ENCODE results near the gene MAN1C1.

The MAN1C1 gene

GRCh38 chr1:25610822-25611630 lies 5.6 kb upstream of the MAN1C1 start:
- Histone ChIP-seq H3K4me2 (ENCODE audit: insufficient read depth, low read length, poor library complexity, severe bottlenecking) (no peak overlapping the region), H4K91ac (ENCODE audit: low read depth, low read length, poor library complexity) (no peak overlapping the region)
- WGBS, 2 donors (ENCODE audit: extremely low coverage in 2 of 2, insufficient read length in 2 of 2, insufficient replicate concordance in 1 of 2) = no CpG with 5 or more reads among the region's 8 CpGs

GRCh38 chr1:25611843-25612242 lies 4.7 kb upstream of the MAN1C1 start:
- no peak overlapping the region for H3K4me3 ChIP-seq (ENCODE audit: low read length in 2 of 2)
- no peak overlapping the region for H3K9ac ChIP-seq (ENCODE audit: low read depth, low read length, poor library complexity)
- no peaks in the 10 kb centered on the region for H3K79me1 ChIP-seq (ENCODE audit: low read depth, low read length)
- H3K27ac ChIP-seq (replicated peaks; ENCODE audit: low read length) = no peak overlapping the region
- H2BK120ac ChIP-seq (ENCODE audit: low read depth, low read length) = no peak overlapping the region
- H3K23ac ChIP-seq (ENCODE audit: low read depth, low read length, poor library complexity) = no peak overlapping the region
- H2BK5ac ChIP-seq (ENCODE audit: low read length) = no peak overlapping the region
- H4K8ac ChIP-seq (ENCODE audit: low read depth, low read length) = no peak overlapping the region
- no peak overlapping the region for H2BK12ac ChIP-seq (ENCODE audit: low read length)
- no peaks in the 10 kb centered on the region for H3K9me3 ChIP-seq (replicated peaks in 1 of 2; ENCODE audit: control insufficient read depth in 2 of 2, insufficient read depth in 1 of 2, low read depth in 1 of 2, low read length in 2 of 2)
- no peak overlapping the region for H3K4me2 ChIP-seq (ENCODE audit: insufficient read depth, low read length, poor library complexity, severe bottlenecking)
- no peak overlapping the region for H3K14ac ChIP-seq (ENCODE audit: low read length)
- peaks cover 0 to 27% (median 11%) of the 10 kb centered on the region in 3 experiments for H3K27me3 ChIP-seq (ENCODE audit: control insufficient read depth in 3 of 3, insufficient read depth in 3 of 3, low read depth in 1 of 3, low read length in 3 of 3)
- no peak overlapping the region for H2BK15ac ChIP-seq (ENCODE audit: low read length)
- 100% methylated on average over 1 of the region's 1 CpG; no CpG with 5 or more reads in 1 of the 2 donors for WGBS, 2 donors (ENCODE audit: extremely low coverage in 2 of 2, insufficient read length in 2 of 2, insufficient replicate concordance in 1 of 2)
- no peak overlapping the region for H3K18ac ChIP-seq (ENCODE audit: low read length)
- peaks cover 4 to 12% of the 10 kb centered on the region in 2 donors for H3K4me1 ChIP-seq (ENCODE audit: control insufficient read depth in 2 of 2, insufficient read depth in 1 of 2, low read depth in 1 of 2, low read length in 2 of 2)
- no peak overlapping the region for H2AK5ac ChIP-seq (ENCODE audit: low read depth, low read length)
- H2AFZ ChIP-seq (ENCODE audit: low read length) = no peak overlapping the region
- no peak overlapping the region for H4K91ac ChIP-seq (ENCODE audit: low read depth, low read length, poor library complexity)
- H3K4ac ChIP-seq (ENCODE audit: low read length) = no peak overlapping the region
- DNase-seq (ENCODE audit: low spot score) = no peak
- no peaks in the 10 kb centered on the region for H3K36me3 ChIP-seq (replicated peaks in 1 of 2; ENCODE audit: control insufficient read depth in 2 of 2, insufficient read depth in 2 of 2, low read length in 2 of 2)

More at GRCh38 chr1:25610822-25611630, 5.6 kb upstream of the MAN1C1 start:
- Histone ChIP-seq H2BK5ac (ENCODE audit: low read length) (no peak overlapping the region), H2AK5ac (ENCODE audit: low read depth, low read length) (no peak overlapping the region), H3K27me3 (ENCODE audit: control insufficient read depth in 3 of 3, insufficient read depth in 3 of 3, low read depth in 1 of 3, low read length in 3 of 3) (peaks cover 0 to 27% (median 13%) of the 10 kb centered on the region in 3 experiments), H2BK15ac (ENCODE audit: low read length) (no peak overlapping the region), H3K23ac (ENCODE audit: low read depth, low read length, poor library complexity) (no peak overlapping the region), H4K8ac (ENCODE audit: low read depth, low read length) (no peak overlapping the region), H3K9ac (ENCODE audit: low read depth, low read length, poor library complexity) (no peak overlapping the region), H3K14ac (ENCODE audit: low read length) (no peak overlapping the region), H2BK12ac (ENCODE audit: low read length) (no peak overlapping the region), H3K18ac (ENCODE audit: low read length) (no peak overlapping the region), H3K4me1 (ENCODE audit: control insufficient read depth in 2 of 2, insufficient read depth in 1 of 2, low read depth in 1 of 2, low read length in 2 of 2) (peaks cover 4 to 12% of the 10 kb centered on the region in 2 donors), H3K9me3 (replicated peaks in 1 of 2; ENCODE audit: control insufficient read depth in 2 of 2, insufficient read depth in 1 of 2, low read depth in 1 of 2, low read length in 2 of 2) (no peaks in the 10 kb centered on the region), H3K4ac (ENCODE audit: low read length) (no peak overlapping the region), H2AFZ (ENCODE audit: low read length) (no peak overlapping the region), H3K79me1 (ENCODE audit: low read depth, low read length) (no peaks in the 10 kb centered on the region), H3K36me3 (replicated peaks in 1 of 2; ENCODE audit: control insufficient read depth in 2 of 2, insufficient read depth in 2 of 2, low read length in 2 of 2) (no peaks in the 10 kb centered on the region), H2BK120ac (ENCODE audit: low read depth, low read length) (no peak overlapping the region), H3K4me3 (ENCODE audit: low read length in 2 of 2) (no peak overlapping the region), H3K27ac (replicated peaks; ENCODE audit: low read length) (no peak overlapping the region)
- DNase-seq (ENCODE audit: low spot score) = no peak

- Histone ChIP-seq H3K18ac (ENCODE audit: low read length) (no peak overlapping the region), H3K9me3 (replicated peaks in 1 of 2; ENCODE audit: control insufficient read depth in 2 of 2, insufficient read depth in 1 of 2, low read depth in 1 of 2, low read length in 2 of 2) (no peaks in the 10 kb centered on the region)
- DNase-seq (ENCODE audit: low spot score) = no peak
Observed at GRCh38 chr1:25612421-25612820, 4.2 kb upstream of the MAN1C1 start.

GRCh38 chr1:25613091-25613490 lies 3.5 kb upstream of the MAN1C1 start:
- Histone ChIP-seq H3K18ac (ENCODE audit: low read length) (no peak overlapping the region), H4K8ac (ENCODE audit: low read depth, low read length) (no peak overlapping the region), H3K14ac (ENCODE audit: low read length) (no peak overlapping the region), H2AFZ (ENCODE audit: low read length) (no peak overlapping the region), H3K4me3 (ENCODE audit: low read length in 2 of 2) (no peak overlapping the region), H3K9ac (ENCODE audit: low read depth, low read length, poor library complexity) (no peak overlapping the region), H2BK120ac (ENCODE audit: low read depth, low read length) (no peak overlapping the region), H3K23ac (ENCODE audit: low read depth, low read length, poor library complexity) (no peak overlapping the region), H3K36me3 (replicated peaks in 1 of 2; ENCODE audit: control insufficient read depth in 2 of 2, insufficient read depth in 2 of 2, low read length in 2 of 2) (no peaks in the 10 kb centered on the region), H2AK5ac (ENCODE audit: low read depth, low read length) (no peak overlapping the region), H3K4ac (ENCODE audit: low read length) (no peak overlapping the region), H2BK5ac (ENCODE audit: low read length) (no peak overlapping the region), H3K27me3 (ENCODE audit: control insufficient read depth in 3 of 3, insufficient read depth in 3 of 3, low read depth in 1 of 3, low read length in 3 of 3) (peaks cover 0 to 27% (median 19%) of the 10 kb centered on the region in 3 experiments), H4K91ac (ENCODE audit: low read depth, low read length, poor library complexity) (no peak overlapping the region), H3K79me1 (ENCODE audit: low read depth, low read length) (no peaks in the 10 kb centered on the region), H3K4me2 (ENCODE audit: insufficient read depth, low read length, poor library complexity, severe bottlenecking) (no peak overlapping the region), H3K9me3 (replicated peaks in 1 of 2; ENCODE audit: control insufficient read depth in 2 of 2, insufficient read depth in 1 of 2, low read depth in 1 of 2, low read length in 2 of 2) (no peaks in the 10 kb centered on the region), H3K4me1 (ENCODE audit: control insufficient read depth in 2 of 2, insufficient read depth in 1 of 2, low read depth in 1 of 2, low read length in 2 of 2) (peaks cover 4 to 12% of the 10 kb centered on the region in 2 donors), H3K27ac (replicated peaks; ENCODE audit: low read length) (no peak overlapping the region), H2BK15ac (ENCODE audit: low read length) (no peak overlapping the region), H2BK12ac (ENCODE audit: low read length) (no peak overlapping the region)
- no CpG with 5 or more reads among the region's 3 CpGs for WGBS, 2 donors (ENCODE audit: extremely low coverage in 2 of 2, insufficient read length in 2 of 2, insufficient replicate concordance in 1 of 2)
- DNase-seq (ENCODE audit: low spot score) = no peak

More at GRCh38 chr1:25612421-25612820, 4.2 kb upstream of the MAN1C1 start:
- Histone ChIP-seq H4K91ac (ENCODE audit: low read depth, low read length, poor library complexity) (no peak overlapping the region), H2BK120ac (ENCODE audit: low read depth, low read length) (no peak overlapping the region), H3K79me1 (ENCODE audit: low read depth, low read length) (no peaks in the 10 kb centered on the region), H3K4me1 (ENCODE audit: control insufficient read depth in 2 of 2, insufficient read depth in 1 of 2, low read depth in 1 of 2, low read length in 2 of 2) (peaks cover 4 to 12% of the 10 kb centered on the region in 2 donors), H4K8ac (ENCODE audit: low read depth, low read length) (no peak overlapping the region), H2AFZ (ENCODE audit: low read length) (no peak overlapping the region), H3K36me3 (replicated peaks in 1 of 2; ENCODE audit: control insufficient read depth in 2 of 2, insufficient read depth in 2 of 2, low read length in 2 of 2) (no peaks in the 10 kb centered on the region), H3K27ac (replicated peaks; ENCODE audit: low read length) (no peak overlapping the region), H3K4ac (ENCODE audit: low read length) (no peak overlapping the region), H2AK5ac (ENCODE audit: low read depth, low read length) (no peak overlapping the region), H2BK15ac (ENCODE audit: low read length) (no peak overlapping the region), H3K14ac (ENCODE audit: low read length) (no peak overlapping the region), H3K4me3 (ENCODE audit: low read length in 2 of 2) (no peak overlapping the region), H3K23ac (ENCODE audit: low read depth, low read length, poor library complexity) (no peak overlapping the region), H2BK12ac (ENCODE audit: low read length) (no peak overlapping the region), H3K9ac (ENCODE audit: low read depth, low read length, poor library complexity) (no peak overlapping the region), H2BK5ac (ENCODE audit: low read length) (no peak overlapping the region), H3K4me2 (ENCODE audit: insufficient read depth, low read length, poor library complexity, severe bottlenecking) (no peak overlapping the region), H3K27me3 (ENCODE audit: control insufficient read depth in 3 of 3, insufficient read depth in 3 of 3, low read depth in 1 of 3, low read length in 3 of 3) (peaks cover 0 to 27% (median 13%) of the 10 kb centered on the region in 3 experiments)
- WGBS, 2 donors (ENCODE audit: extremely low coverage in 2 of 2, insufficient read length in 2 of 2, insufficient replicate concordance in 1 of 2) = no CpG with 5 or more reads among the region's 3 CpGs
